GM10266 (cell line): ENCODE measurements around the gene KCNK7.

Experiments
- DNase-seq: peaks from one replicate; pipeline ENCODE4 v3.0.0; 2012; ENCODE audit errors: extremely low spot score
- TF ChIP-seq, protein P1 (sequence below): IDR thresholded peaks from 2 replicates; pipeline ENCODE4 v1.5.1; 2012; ENCODE audit warnings: mild to moderate bottlenecking, low read depth; ENCODE audit not compliant: control insufficient read depth, insufficient read depth; ENCODE audit errors: missing control alignments

Gene KCNK7

DNA sequence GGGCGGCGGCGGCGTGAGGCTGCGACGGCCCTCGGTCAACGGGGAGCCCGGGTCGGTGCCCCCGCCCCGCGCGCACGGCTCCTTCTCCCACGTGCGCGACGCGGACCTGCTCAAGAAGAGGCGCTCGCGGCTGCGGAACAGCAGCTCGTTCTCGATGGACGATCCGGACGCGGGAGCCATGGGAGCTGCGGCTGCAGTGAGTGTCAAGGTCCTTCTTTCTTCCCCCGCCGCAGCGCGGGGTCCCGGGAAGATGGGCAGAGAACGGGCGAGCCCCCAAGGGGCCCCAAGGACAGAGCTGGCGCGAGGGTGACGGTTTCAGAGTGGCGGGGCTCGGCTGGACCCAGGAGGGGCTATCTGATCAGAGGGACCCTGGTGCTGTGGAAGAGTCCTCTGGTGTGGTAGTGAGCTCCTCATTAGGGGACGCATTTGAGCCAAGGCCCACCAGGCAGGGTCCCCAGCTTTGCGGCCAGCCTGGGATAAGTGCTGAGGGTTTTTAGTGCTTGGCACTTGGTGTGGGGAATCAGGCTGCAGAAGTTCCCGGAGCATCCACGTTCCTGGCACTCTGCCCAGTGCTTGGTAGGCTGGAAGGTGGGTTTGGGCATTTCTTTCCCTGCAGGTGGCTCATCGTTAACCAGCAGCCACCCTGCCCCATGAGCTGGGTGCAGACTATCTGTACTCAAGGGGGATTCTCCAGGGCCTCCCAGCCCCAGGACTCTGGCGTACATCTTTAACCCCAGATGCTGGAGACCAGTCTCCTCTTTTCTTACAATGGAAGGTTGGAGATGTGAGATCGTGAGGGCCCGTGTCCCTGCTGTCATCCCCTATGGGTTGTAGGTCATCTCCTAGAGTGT lies 10.0 kb downstream of the KCNK7 start:
- no peak for DNase-seq
- TF ChIP-seq, protein P1, sequence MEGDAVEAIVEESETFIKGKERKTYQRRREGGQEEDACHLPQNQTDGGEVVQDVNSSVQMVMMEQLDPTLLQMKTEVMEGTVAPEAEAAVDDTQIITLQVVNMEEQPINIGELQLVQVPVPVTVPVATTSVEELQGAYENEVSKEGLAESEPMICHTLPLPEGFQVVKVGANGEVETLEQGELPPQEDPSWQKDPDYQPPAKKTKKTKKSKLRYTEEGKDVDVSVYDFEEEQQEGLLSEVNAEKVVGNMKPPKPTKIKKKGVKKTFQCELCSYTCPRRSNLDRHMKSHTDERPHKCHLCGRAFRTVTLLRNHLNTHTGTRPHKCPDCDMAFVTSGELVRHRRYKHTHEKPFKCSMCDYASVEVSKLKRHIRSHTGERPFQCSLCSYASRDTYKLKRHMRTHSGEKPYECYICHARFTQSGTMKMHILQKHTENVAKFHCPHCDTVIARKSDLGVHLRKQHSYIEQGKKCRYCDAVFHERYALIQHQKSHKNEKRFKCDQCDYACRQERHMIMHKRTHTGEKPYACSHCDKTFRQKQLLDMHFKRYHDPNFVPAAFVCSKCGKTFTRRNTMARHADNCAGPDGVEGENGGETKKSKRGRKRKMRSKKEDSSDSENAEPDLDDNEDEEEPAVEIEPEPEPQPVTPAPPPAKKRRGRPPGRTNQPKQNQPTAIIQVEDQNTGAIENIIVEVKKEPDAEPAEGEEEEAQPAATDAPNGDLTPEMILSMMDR = no peak

DNA sequence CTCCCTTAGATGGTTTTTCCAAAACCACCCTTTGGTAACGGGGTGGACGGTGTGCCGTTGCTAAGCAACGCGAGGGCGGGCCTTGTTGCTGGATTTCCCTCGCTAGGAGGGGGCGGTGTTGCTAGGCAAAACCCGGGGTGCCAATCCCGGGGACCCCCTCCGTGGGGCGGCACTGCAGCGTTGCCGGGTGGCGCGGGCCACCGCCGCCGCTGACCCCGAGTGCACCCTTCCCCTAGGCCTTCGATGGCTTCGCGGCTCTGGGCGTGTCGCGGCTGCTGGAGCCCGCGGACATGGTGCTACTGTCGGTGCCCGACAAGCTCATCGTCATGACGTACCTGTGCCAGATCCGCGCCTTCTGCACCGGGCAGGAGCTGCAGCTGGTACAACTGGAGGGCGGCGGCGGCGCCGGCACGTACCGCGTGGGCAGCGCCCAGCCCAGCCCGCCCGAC lies 10.9 kb downstream of the KCNK7 start:
- DNase-seq = no peak
- TF ChIP-seq, protein P1 = no peak

DNA sequence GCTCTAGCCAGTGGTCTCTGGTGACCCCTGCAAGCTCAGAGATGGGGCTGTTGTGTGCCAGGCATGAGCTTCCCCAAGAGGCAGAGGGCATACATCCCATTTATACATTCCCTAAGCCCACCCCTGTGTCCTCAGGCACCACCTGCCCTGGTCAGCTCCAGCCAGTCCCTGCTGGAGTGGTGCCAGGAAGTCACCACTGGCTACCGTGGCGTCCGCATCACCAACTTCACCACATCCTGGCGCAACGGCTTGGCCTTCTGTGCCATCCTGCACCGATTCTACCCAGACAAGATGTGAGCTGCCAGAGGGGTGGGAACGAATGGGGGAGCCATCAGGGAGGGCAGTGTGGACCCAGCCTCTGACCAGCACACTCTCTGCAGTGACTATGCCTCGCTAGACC lies 11.5 kb downstream of the KCNK7 start:
- TF ChIP-seq, protein P1 = no peak
- DNase-seq = no peak

DNA sequence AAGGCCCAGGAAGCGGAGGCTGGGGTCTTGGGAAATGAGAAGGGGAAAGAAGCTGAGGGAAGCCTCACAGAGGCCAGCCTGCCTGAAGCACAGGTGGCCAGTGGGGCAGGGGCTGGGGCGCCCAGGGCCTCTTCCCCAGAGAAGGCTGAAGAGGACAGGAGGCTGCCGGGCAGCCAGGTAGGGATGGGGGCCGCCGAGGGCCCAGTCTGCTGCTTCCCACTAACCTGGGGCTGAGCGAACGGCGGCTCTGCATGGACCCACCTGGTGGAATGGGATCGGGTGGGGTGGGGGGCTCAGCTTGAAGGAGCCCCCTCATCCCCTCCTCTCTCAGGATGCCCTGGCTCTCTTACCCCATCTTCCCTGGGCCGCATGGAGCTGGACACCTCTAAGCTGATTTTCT lies 12.0 kb downstream of the KCNK7 start:
- no peak for DNase-seq
- TF ChIP-seq, protein P1 = no peak

DNA sequence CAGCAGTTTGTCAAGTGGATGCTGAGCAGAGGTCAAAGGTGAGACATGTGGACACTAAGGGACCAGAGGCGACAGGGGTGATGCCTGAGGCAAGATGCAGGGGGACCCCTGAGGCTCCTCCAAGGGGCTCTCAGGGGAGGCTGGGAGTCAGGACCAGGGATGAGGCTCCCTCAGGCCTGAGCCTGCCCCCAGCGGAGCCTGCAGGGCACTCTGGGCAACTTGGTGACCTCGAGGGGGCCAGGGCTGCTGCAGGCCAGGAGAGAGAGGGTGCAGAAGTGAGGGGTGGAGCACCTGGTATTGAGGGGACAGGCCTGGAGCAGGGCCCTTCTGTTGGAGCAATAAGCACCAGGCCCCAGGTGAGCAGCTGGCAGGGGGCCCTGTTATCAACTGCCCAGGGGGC lies 13.7 kb downstream of the KCNK7 start:
- TF ChIP-seq, protein P1 = no peak
- no peak for DNase-seq

DNA sequence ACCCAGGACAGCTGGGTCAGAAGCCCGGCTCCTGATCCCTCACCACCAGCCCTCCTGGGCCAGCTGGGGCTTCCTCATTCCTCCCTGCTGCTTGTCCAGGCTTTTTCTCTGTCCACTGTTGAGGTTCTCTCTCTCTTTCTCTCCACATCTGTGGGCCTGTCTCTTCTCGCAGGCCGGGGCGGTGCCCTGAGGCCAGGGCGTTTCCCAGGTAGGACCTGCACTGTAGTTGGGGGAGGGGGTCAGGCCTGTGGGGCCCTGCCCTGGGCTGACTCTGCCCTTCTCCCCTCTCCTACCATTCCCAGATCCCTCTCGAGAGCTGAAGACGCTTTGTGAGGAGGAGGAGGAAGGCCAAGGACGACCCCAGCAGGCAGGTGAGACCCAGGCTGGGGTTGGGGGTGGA lies 14.8 kb downstream of the KCNK7 start:
- no peak for DNase-seq
- TF ChIP-seq, protein P1 = no peak

DNA sequence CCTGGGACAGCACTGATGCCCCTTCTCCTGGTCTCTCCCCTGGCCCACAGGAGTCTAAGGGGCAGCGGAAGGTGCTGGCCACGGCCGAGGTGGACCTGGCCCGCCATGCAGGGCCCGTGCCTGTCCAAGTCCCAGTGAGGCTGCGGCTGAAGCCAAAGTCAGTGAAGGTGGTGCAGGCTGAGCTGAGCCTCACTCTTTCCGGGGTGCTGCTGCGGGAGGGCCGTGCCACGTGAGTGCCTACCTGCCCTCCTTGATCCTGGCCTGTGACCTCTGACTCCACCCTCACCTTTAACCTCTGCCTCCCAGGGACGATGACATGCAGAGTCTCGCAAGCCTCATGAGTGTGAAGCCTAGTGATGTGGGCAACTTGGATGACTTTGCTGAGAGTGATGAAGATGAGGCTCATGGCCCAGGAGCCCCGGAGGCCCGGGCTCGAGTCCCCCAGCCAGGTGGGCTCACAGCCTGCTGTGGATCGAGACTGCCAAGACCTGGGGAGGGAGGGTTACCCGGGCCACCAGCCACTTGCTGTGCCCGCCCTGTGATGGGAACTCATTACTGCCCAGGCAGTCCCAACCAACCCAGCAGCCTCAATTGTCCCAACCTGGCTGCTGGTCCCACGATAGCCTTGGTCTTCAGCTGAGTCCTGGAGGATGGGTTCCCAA lies 15.4 kb downstream of the KCNK7 start:
- DNase-seq = no peak
- TF ChIP-seq, protein P1 = no peak
